Endothelial cell of umbilical vein (primary cell): ENCODE data around the gene METRNL. TPM values are rescaled to one million over a fixed set of nuclear protein-coding genes. Genes with fewer than 3 reads are reported as not detected.
"Not testable (repeated sequence)": the region's sequence is repeated elsewhere in the genome, so short reads cannot be mapped to it uniquely, and the experiment has no call there.

Experiments used
- BruUV-seq: library from RNA; stranded (reverse); fragments of 400-500 nt; replicated peaks from 2 replicates; lab custom pipeline; 2021; lab: Mats Ljungman, UMichigan
- CTCF ChIA-PET: fragments of 300-600, 350-600 bp; sonication (Branson Sonifier 250); formaldehyde crosslinking; loops from one replicate; lab custom pipeline; 2021; ENCODE audit warnings: antibody characterized with exemption, inconsistent platforms; lab: Charles Lee
- POLR2A ChIA-PET: fragments of 300-600, 350-600 bp; sonication (Branson Sonifier 250); formaldehyde crosslinking; loops from one replicate; lab custom pipeline; 2021; ENCODE audit warnings: antibody characterized with exemption, inconsistent platforms; lab: Charles Lee
- DNase-seq: peaks from one replicate; pipeline ENCODE4 v3.0.0-alpha.2; 2011; ENCODE audit warnings: low read depth, low spot score
- FAIRE-seq: peaks from 2 replicates; lab custom pipeline; 2011; peaks lifted over from hg19 to GRCh38; lab: Jason Lieb, UNC
- H2AFZ ChIP-seq: 2 replicates; pipeline ENCODE4 v1.6.0; 2012; ENCODE audit warnings: low read depth, low read length, control low read depth, inconsistent platforms
- H3K27ac ChIP-seq: 2 replicates; pipeline ENCODE4 v1.5.1; 2011; ENCODE audit warnings: low read depth, mild to moderate bottlenecking, control low read depth, low read length, moderate library complexity; ENCODE audit not compliant: insufficient read depth
- H3K27me3 ChIP-seq, 2 experiments: 2 replicates each; pipeline versions ENCODE4 v1.6.0 to v1.6.1; 2011; ENCODE audit warnings: low read length in 2 of 2, mixed read lengths in 1 of 2; ENCODE audit not compliant: control insufficient read depth in 2 of 2, insufficient read depth in 2 of 2
- H3K36me3 ChIP-seq, 2 experiments: 2 replicates in 1 of 2; 3 replicates in 1 of 2; pipeline ENCODE4 v1.5.1; 2011; ENCODE audit warnings: low read length in 2 of 2, mild to moderate bottlenecking in 1 of 2, moderate library complexity in 1 of 2; ENCODE audit not compliant: control insufficient read depth in 2 of 2, insufficient read depth in 2 of 2; ENCODE audit errors: extremely low read depth in 1 of 2
- H3K4me1 ChIP-seq: 3 replicates; pipeline ENCODE4 v1.5.1; 2011; ENCODE audit warnings: mild to moderate bottlenecking, low read length; ENCODE audit not compliant: control insufficient read depth, insufficient read depth; ENCODE audit errors: extremely low read depth
- H3K4me2 ChIP-seq: 2 replicates; pipeline ENCODE4 v1.6.1; 2011; ENCODE audit warnings: low read length, control low read depth, mixed read lengths; ENCODE audit not compliant: insufficient read depth
- H3K4me3 ChIP-seq, 3 experiments: fragments of 200-600 bp in 1 of 3; sonication (generic), shearing (Covaris generic) in 1 of 3; replicated peaks in 1 of 3; 2 replicates each; pipeline ENCODE4 v1.5.1; 2011 to 2016; ENCODE audit warnings: control low read depth in 3 of 3, low read length in 3 of 3, mild to moderate bottlenecking in 2 of 3, inconsistent platforms in 1 of 3, low read depth in 1 of 3, moderate library complexity in 1 of 3; ENCODE audit not compliant: insufficient read depth in 1 of 3
- H3K79me2 ChIP-seq: 2 replicates; pipeline ENCODE4 v1.6.0; 2012; ENCODE audit warnings: low read length, inconsistent platforms; ENCODE audit not compliant: control insufficient read depth, insufficient read depth
- H3K9ac ChIP-seq: replicated peaks from 2 replicates; pipeline ENCODE3; 2011; ENCODE audit warnings: low read length, control low read depth; ENCODE audit not compliant: insufficient read depth; ENCODE audit errors: extremely low read depth
- H3K9me1 ChIP-seq: replicated peaks from 3 replicates; pipeline ENCODE4 v1.6.0; 2011; ENCODE audit warnings: mild to moderate bottlenecking, low read length; ENCODE audit not compliant: control insufficient read depth, insufficient read depth; ENCODE audit errors: extremely low read depth
- H3K9me3 ChIP-seq: replicated peaks from 2 replicates; pipeline ENCODE4 v1.5.1; 2012; ENCODE audit warnings: low read length, inconsistent platforms; ENCODE audit not compliant: control insufficient read depth, insufficient read depth
- H4K20me1 ChIP-seq: replicated peaks from 2 replicates; pipeline ENCODE3; 2011; ENCODE audit warnings: mild to moderate bottlenecking, low read length; ENCODE audit not compliant: control insufficient read depth, insufficient read depth; ENCODE audit errors: extremely low read depth
- CTCF ChIP-seq, 2 donors: IDR thresholded peaks; 1 replicate in 1 of 2; 2 replicates in 1 of 2; pipeline ENCODE4 v1.5.1; 2011; ENCODE audit warnings: low read length in 2 of 2, mild to moderate bottlenecking in 2 of 2, moderate library complexity in 2 of 2, control low read depth in 1 of 2, inconsistent platforms in 1 of 2, low read depth in 1 of 2; ENCODE audit not compliant: insufficient read depth in 1 of 2; ENCODE audit errors: extremely low read depth in 1 of 2
- EZH2 ChIP-seq: IDR thresholded peaks from 2 replicates; pipeline ENCODE4 v1.6.1; 2012; ENCODE audit warnings: borderline replicate concordance, low read depth, mild to moderate bottlenecking, moderate library complexity, low read length, inconsistent platforms; ENCODE audit not compliant: severe bottlenecking
- FOS ChIP-seq: IDR thresholded peaks from 2 replicates; pipeline ENCODE4 v1.6.1; 2011; ENCODE audit warnings: mild to moderate bottlenecking, low read length, moderate library complexity, borderline replicate concordance; ENCODE audit not compliant: insufficient read depth
- GATA2 ChIP-seq: IDR thresholded peaks from 2 replicates; pipeline ENCODE4 v1.7.0; 2011; ENCODE audit warnings: low read depth, mild to moderate bottlenecking, moderate library complexity, mixed read lengths, low read length; ENCODE audit not compliant: insufficient read length, insufficient read depth
- JUN ChIP-seq: IDR thresholded peaks from 2 replicates; pipeline ENCODE4 v1.6.1; 2011; ENCODE audit warnings: borderline replicate concordance, low read depth; ENCODE audit not compliant: insufficient read length, insufficient read depth
- POLR2A ChIP-seq: IDR thresholded peaks from 2 replicates; pipeline ENCODE4 v1.6.1; 2012; ENCODE audit warnings: low read depth, mild to moderate bottlenecking, control low read depth, low read length
- POLR2AphosphoS5 ChIP-seq: IDR thresholded peaks from 2 replicates; pipeline ENCODE4 v1.6.1; 2012; ENCODE audit warnings: low read depth, mild to moderate bottlenecking, control low read depth, low read length, moderate library complexity; ENCODE audit not compliant: insufficient read depth
- dilution Hi-C: fragments of 300-500 bp; cut with MboI; formaldehyde crosslinking; loops from one replicate; pipeline ENCODE4 v1.15.0; 2019; ENCODE audit warnings: low sequenced_read_pairs; ENCODE audit not compliant: extremely low pct_ligation_motif_present
- intact Hi-C: fragments of 100-400 bp; cut with micrococcal nuclease; formaldehyde crosslinking; loops from one replicate; pipeline ENCODE4 v1.10.0; 2022
- polyA plus RNA-seq, 4 experiments: library from polyadenylated mRNA; depleted of rRNA in 3 of 4; stranded (reverse) in 3 of 4; unstranded in 1 of 4; fragments of >200 nt; gene quantifications; 2 replicates each; pipeline versions ENCODE4 v1.2.1 to v1.2.3, GENCODE V29; 2011 to 2012; ENCODE audit warnings: missing spikeins in 1 of 4
- total RNA-seq: library from RNA; stranded (reverse); gene quantifications from 2 replicates; pipeline ENCODE4 v1.2.3, GENCODE V29; 2021

The METRNL gene
- total and polyA plus RNA-seq, 2 donors (not counting 3 experiments of a cell fraction or from before 2014, with no cell fraction given): 29.5 to 54.4 TPM

GRCh38 chr17:83054518-83055125 is 24.8 kb upstream of the METRNL start:
- DNase-seq (no peak), FAIRE-seq (no peak)
- Histone ChIP-seq H3K4me3 (no peak overlapping the region), H3K79me2 (no peaks in the 10 kb centered on the region), H3K9me3 (no peaks in the 10 kb centered on the region), H3K9ac (no peak overlapping the region), H3K4me1 (peaks cover 19% of the 10 kb centered on the region), H3K27me3 (no peaks in the 10 kb centered on the region), H2AFZ (no peak overlapping the region), H3K27ac (no peak overlapping the region), H3K9me1 (no peaks in the 10 kb centered on the region), H4K20me1 (no peaks in the 10 kb centered on the region), H3K4me2 (no peak overlapping the region), H3K36me3 (no peaks in the 10 kb centered on the region)
- TF ChIP-seq POLR2AphosphoS5 (no peak), CTCF (IDR thresholded peaks at IDR 0.05; ENCODE audit: extremely low read depth in 1 of 2, insufficient read depth in 1 of 2, low read depth in 1 of 2, low read length in 2 of 2) (no peak), EZH2 (no peak), FOS (no peak), JUN (no peak), POLR2A (no peak), GATA2 (no peak)
- ChIA-PET CTCF (interaction anchor here (0.9 to 1.2 kb wide), 2 partner anchors 13 to 19 kb away, joined by 3 read pairs; no protein-coding TSS in a partner anchor), POLR2A (no interaction called here)
- intact Hi-C loops: no loop called here
- BruUV-seq: no TSS peak
- dilution Hi-C loops: no loop called here

- dilution Hi-C loops, H3K36me3 ChIP-seq, H3K9me1 ChIP-seq, POLR2A ChIA-PET, H3K79me2 ChIP-seq, H3K9ac ChIP-seq, H3K9me3 ChIP-seq, BruUV-seq, DNase-seq, FAIRE-seq, intact Hi-C loops, H3K4me3 ChIP-seq, H4K20me1 ChIP-seq, CTCF ChIA-PET, H3K27ac ChIP-seq, H2AFZ ChIP-seq, H3K4me2 ChIP-seq, H3K27me3 ChIP-seq: not testable (repeated sequence)
- peaks cover 19% of the 10 kb centered on the region for H3K4me1 ChIP-seq
These were observed 24.2 kb upstream of the METRNL start for GRCh38 chr17:83055176-83055575.
